GM23338 (cell line): Measurements from ENCODE around the gene NOXA1. TPM values are rescaled to one million over a fixed set of nuclear protein-coding genes. Genes with fewer than 3 reads are reported as not detected.

Experiments
- ATAC-seq: fragments of 200-7000 bp; cut with Tn5 transposase; 3 replicates; pipeline ENCODE4 v1.9.1; 2020
- DNase-seq: peaks from one replicate; pipeline ENCODE4 v3.0.0-alpha.2; 2015; ENCODE audit warnings: low spot score
- H2AFZ ChIP-seq: fragments of 200-600 bp; sonication (generic); 2 replicates; pipeline ENCODE4 v1.8.0; 2016; ENCODE audit warnings: antibody characterized with exemption, mild to moderate bottlenecking, moderate library complexity
- H3F3A ChIP-seq: fragments of 200-600 bp; sonication (generic); replicated peaks from 2 replicates; pipeline ENCODE4 v1.8.0; 2017; ENCODE audit warnings: antibody characterized with exemption, mixed run types, low read depth
- H3K27ac ChIP-seq: fragments of 200-600 bp; sonication (generic); 2 replicates; pipeline ENCODE4 v1.6.1; 2016; ENCODE audit warnings: low read depth
- H3K27me3 ChIP-seq: fragments of 200-600 bp; sonication (generic); 2 replicates; pipeline ENCODE4 v1.8.0; 2016; ENCODE audit warnings: mild to moderate bottlenecking, mixed run types, moderate library complexity; ENCODE audit not compliant: insufficient read depth
- H3K36me3 ChIP-seq: fragments of 200-600 bp; sonication (generic); 2 replicates; pipeline ENCODE4 v1.8.0; 2016; ENCODE audit warnings: mild to moderate bottlenecking; ENCODE audit not compliant: insufficient read depth
- H3K4me1 ChIP-seq: fragments of 200-600 bp; sonication (generic); 2 replicates; pipeline ENCODE4 v1.8.0; 2016; ENCODE audit warnings: mild to moderate bottlenecking, moderate library complexity; ENCODE audit not compliant: insufficient read depth
- H3K4me2 ChIP-seq: fragments of 200-600 bp; sonication (generic); 2 replicates; pipeline ENCODE4 v1.7.1; 2017; ENCODE audit warnings: mixed run types
- H3K4me3 ChIP-seq: fragments of 200-600 bp; sonication (generic); 2 replicates; pipeline ENCODE4 v1.6.1; 2016; ENCODE audit warnings: mixed run types
- H3K79me2 ChIP-seq: fragments of 200-600 bp; sonication (generic); replicated peaks from 2 replicates; pipeline ENCODE4 v1.8.0; 2017; ENCODE audit warnings: mild to moderate bottlenecking; ENCODE audit not compliant: insufficient read depth
- H3K9me2 ChIP-seq: fragments of 200-600 bp; sonication (generic); 2 replicates; pipeline ENCODE4 v1.8.0; 2017; ENCODE audit not compliant: insufficient read depth
- H4K20me1 ChIP-seq: fragments of 200-600 bp; sonication (generic); replicated peaks from 2 replicates; pipeline ENCODE4 v1.8.0; 2017; ENCODE audit warnings: mild to moderate bottlenecking; ENCODE audit not compliant: insufficient read depth
- H3K27ac Mint-ChIP-seq: 2 replicates; pipeline ENCODE4 v1.8.0; 2020; ENCODE audit warnings: inconsistent platforms, mild to moderate bottlenecking, moderate library complexity, mixed read lengths
- H3K27me3 Mint-ChIP-seq: 3 replicates; pipeline ENCODE4 v1.8.0; 2022; ENCODE audit warnings: low read depth, mild to moderate bottlenecking, moderate library complexity, mixed read lengths, inconsistent platforms; ENCODE audit not compliant: insufficient read depth, poor library complexity
- H3K36me3 Mint-ChIP-seq: 3 replicates; pipeline ENCODE4 v1.8.0; 2021; ENCODE audit warnings: low read depth, mild to moderate bottlenecking, inconsistent platforms, moderate library complexity, mixed read lengths
- H3K4me1 Mint-ChIP-seq: 3 replicates; pipeline ENCODE4 v1.8.0; 2020; ENCODE audit warnings: mild to moderate bottlenecking, inconsistent platforms, mixed read lengths
- H3K4me3 Mint-ChIP-seq: 3 replicates; pipeline ENCODE4 v1.8.0; 2021; ENCODE audit warnings: moderate library complexity, mild to moderate bottlenecking, inconsistent platforms, mixed read lengths
- H3K9me3 Mint-ChIP-seq: 3 replicates; pipeline ENCODE4 v1.8.0; 2020; ENCODE audit warnings: moderate library complexity, mild to moderate bottlenecking, inconsistent platforms, mixed read lengths
- ETS1 ChIP-seq: IDR thresholded peaks from 2 replicates; pipeline ENCODE4 v1.6.1; 2016; ENCODE audit warnings: antibody characterized with exemption
- EZH2 ChIP-seq: fragments of 200-600 bp; sonication (generic); IDR thresholded peaks from one replicate; pipeline ENCODE4 v1.8.0; 2017; ENCODE audit warnings: antibody characterized with exemption, mild to moderate bottlenecking, low read depth; ENCODE audit not compliant: unreplicated experiment
- EZH2phosphoT487 ChIP-seq: fragments of 200-600 bp; sonication (generic); IDR thresholded peaks from one replicate; pipeline ENCODE4 v1.8.1; 2018; ENCODE audit warnings: antibody characterized with exemption; ENCODE audit not compliant: unreplicated experiment
- NANOG ChIP-seq: IDR thresholded peaks from 2 replicates; pipeline ENCODE4 v1.6.1; 2016; ENCODE audit warnings: antibody characterized with exemption, borderline replicate concordance
- STAT1 ChIP-seq: IDR thresholded peaks from one replicate; pipeline ENCODE4 v1.6.1; 2016; ENCODE audit warnings: antibody characterized with exemption; ENCODE audit not compliant: unreplicated experiment
- ZNF331 ChIP-seq: fragments of 250-450 bp; sonication (Bioruptor Pico); IDR thresholded peaks from 2 replicates; pipeline ENCODE4 v1.5.0; 2020; ENCODE audit warnings: low read depth, mild to moderate bottlenecking, moderate library complexity
- ZNF462 ChIP-seq: fragments of 250-450 bp; sonication (Bioruptor Pico); IDR thresholded peaks from 2 replicates; pipeline ENCODE4 v1.5.0; 2020; ENCODE audit warnings: mild to moderate bottlenecking, moderate library complexity
- polyA plus RNA-seq: library from polyadenylated mRNA; unstranded; fragments of >200 nt; fragmentation: Nextera tagmentation; extraction: Ambion mirVana; gene quantifications from 2 replicates; pipeline ENCODE4 v1.2.1, GENCODE V29; 2016
- total RNA-seq: library from RNA; depleted of rRNA; stranded (reverse); fragments of >200 nt; shearing (Covaris generic); gene quantifications from 2 replicates; pipeline ENCODE4 v1.2.3, GENCODE V29; 2014

NOXA1 gene
- total and polyA plus RNA-seq, 2 experiments from 2014 or later = 0.59 to 0.68 TPM

GRCh38 chr9:137432687-137433348 lies 9.6 kb downstream of the NOXA1 start:
- DNase-seq (no peak), ATAC-seq (no peak)
- Histone ChIP-seq H3F3A (no peaks in the 10 kb centered on the region), H3K4me1 (no peaks in the 10 kb centered on the region), H3K9me2 (no peaks in the 10 kb centered on the region), H4K20me1 (no peaks in the 10 kb centered on the region), H3K79me2 (no peaks in the 10 kb centered on the region), H3K27me3 (no peaks in the 10 kb centered on the region), H3K4me2 (no peak overlapping the region), H2AFZ (no peak overlapping the region), H3K27ac (no peak overlapping the region), H3K36me3 (no peaks in the 10 kb centered on the region), H3K4me3 (no peak overlapping the region)
- TF ChIP-seq ZNF462 (CRISPR knock-in tag) = no peak
- no peak for TF ChIP-seq ETS1
- Mint-ChIP-seq H3K36me3 (no peaks in the 10 kb centered on the region), H3K4me1 (no peaks in the 10 kb centered on the region), H3K27me3 (no peaks in the 10 kb centered on the region), H3K27ac (no peak overlapping the region), H3K9me3 (no peaks in the 10 kb centered on the region), H3K4me3 (no peak overlapping the region)

GRCh38 chr9:137433349-137433915 lies 10.2 kb downstream of the NOXA1 start:
- no peaks in the 10 kb centered on the region for H3K4me1 ChIP-seq
- H2AFZ ChIP-seq = no peak overlapping the region
- H3K79me2 ChIP-seq = no peaks in the 10 kb centered on the region
- Mint-ChIP-seq H3K36me3 (no peaks in the 10 kb centered on the region), H3K4me1 (no peaks in the 10 kb centered on the region), H3K4me3 (no peak overlapping the region), H3K27me3 (no peaks in the 10 kb centered on the region), H3K9me3 (no peaks in the 10 kb centered on the region), H3K27ac (no peak overlapping the region)
- ATAC-seq (no peak), DNase-seq (no peak)
- no peak overlapping the region for H3K4me3 ChIP-seq
- H4K20me1 ChIP-seq = no peaks in the 10 kb centered on the region
- no peaks in the 10 kb centered on the region for H3K27me3 ChIP-seq
- no peaks in the 10 kb centered on the region for H3K36me3 ChIP-seq
- no peak overlapping the region for H3K27ac ChIP-seq
- no peak overlapping the region for H3K4me2 ChIP-seq
- H3K9me2 ChIP-seq = no peaks in the 10 kb centered on the region
- no peaks in the 10 kb centered on the region for H3F3A ChIP-seq
- no peak for TF ChIP-seq NANOG
- TF ChIP-seq STAT1 = no peak
- no peak for TF ChIP-seq ZNF331 (CRISPR knock-in tag)
- no peak for TF ChIP-seq EZH2
- TF ChIP-seq EZH2phosphoT487 = no peak
